Activated T-helper 1 cell treated with anti-CD3 and anti-CD28 coated beads, Interleukin-12 subunit alpha, Interleukin-12 subunit beta, Interleukin-2, Interleukin-4 antibody, amounts not matched to agents 30 ng/mL and 10 ng/mL and 1 ng/mL, durations not matched to agents 14 hours and 24 hours and 36 hours (primary cell): Measurements from ENCODE around the gene LOC128125822.
"Not testable (repeated sequence)": the region's sequence is repeated elsewhere in the genome, so short reads cannot be mapped to it uniquely, and the experiment has no call there.

Experiments used
- DNase-seq: peaks from one replicate; pipeline ENCODE4 v3.0.0; 2021; ENCODE audit warnings: low spot score
- H3K27ac Mint-ChIP-seq: one replicate; pipeline ENCODE4 v1.8.0; 2021; ENCODE audit warnings: mild to moderate bottlenecking, mixed read lengths
- H3K27me3 Mint-ChIP-seq: one replicate; pipeline ENCODE4 v1.8.0; 2022; ENCODE audit warnings: mild to moderate bottlenecking, moderate library complexity, mixed read lengths; ENCODE audit not compliant: insufficient read depth
- H3K36me3 Mint-ChIP-seq: one replicate; pipeline ENCODE4 v1.8.0; 2021; ENCODE audit warnings: low read depth, mixed read lengths
- H3K4me1 Mint-ChIP-seq: one replicate; pipeline ENCODE4 v1.8.0; 2021; ENCODE audit warnings: low read depth, mixed read lengths
- H3K4me3 Mint-ChIP-seq: one replicate; pipeline ENCODE4 v1.8.0; 2021; ENCODE audit warnings: mild to moderate bottlenecking, moderate library complexity, mixed read lengths
- H3K9me3 Mint-ChIP-seq: one replicate; pipeline ENCODE4 v1.8.0; 2021; ENCODE audit warnings: mixed read lengths
- intact Hi-C: fragments of 100-400 bp; cut with micrococcal nuclease; formaldehyde crosslinking; loops from one replicate; pipeline ENCODE4 v1.15.1; 2024

LOC128125822 gene

GRCh38 chr6:63578757-63579156 lies 6.5 kb downstream of the LOC128125822 start:
- no peak overlapping the region for H3K4me3 Mint-ChIP-seq
- H3K36me3 Mint-ChIP-seq = peaks cover 50% of the 10 kb centered on the region

GRCh38 chr6:63579937-63580703 lies 7.8 kb downstream of the LOC128125822 start:
- Mint-ChIP-seq H3K4me3 (no peak overlapping the region), H3K27ac (no peak overlapping the region), H3K36me3 (peaks cover 40% of the 10 kb centered on the region), H3K9me3 (no peaks in the 10 kb centered on the region), H3K4me1 (peaks cover 14% of the 10 kb centered on the region), H3K27me3 (no peaks in the 10 kb centered on the region)
- intact Hi-C loops = loop anchor here (5.0 kb wide), 1 partner anchor 132 kb away; no protein-coding TSS in a partner anchor
- DNase-seq = no peak

More at GRCh38 chr6:63578757-63579156, 6.5 kb downstream of the LOC128125822 start:
- no peak for DNase-seq
- H3K27ac Mint-ChIP-seq = no peak overlapping the region
- H3K27me3 Mint-ChIP-seq = no peaks in the 10 kb centered on the region
- peaks cover 28% of the 10 kb centered on the region for H3K4me1 Mint-ChIP-seq
- intact Hi-C loops = loop anchor here (5.0 kb wide), 1 partner anchor 134 kb away; no protein-coding TSS in a partner anchor
- H3K9me3 Mint-ChIP-seq = no peaks in the 10 kb centered on the region

- Mint-ChIP-seq H3K9me3 (no peaks in the 10 kb centered on the region), H3K27ac (no peak overlapping the region), H3K27me3 (no peaks in the 10 kb centered on the region), H3K4me3 (no peak overlapping the region), H3K4me1 (peaks cover 13% of the 10 kb centered on the region), H3K36me3 (peaks cover 40% of the 10 kb centered on the region)
- DNase-seq = no peak
- intact Hi-C loops = no loop called here
These were observed 8.4 kb downstream of the LOC128125822 start for GRCh38 chr6:63580704-63580961.

- H3K36me3 Mint-ChIP-seq = peaks cover 36% of the 10 kb centered on the region
- intact Hi-C loops = no loop called here
- no peak overlapping the region for H3K27ac Mint-ChIP-seq
- no peaks in the 10 kb centered on the region for H3K9me3 Mint-ChIP-seq
- H3K4me3 Mint-ChIP-seq = no peak overlapping the region
- H3K4me1 Mint-ChIP-seq = peaks cover 8% of the 10 kb centered on the region
- H3K27me3 Mint-ChIP-seq = no peaks in the 10 kb centered on the region
- DNase-seq = no peak
These were observed 9.2 kb downstream of the LOC128125822 start for GRCh38 chr6:63581355-63582013.

- Mint-ChIP-seq H3K27me3 (peaks cover under 1% of the 10 kb centered on the region), H3K9me3 (no peaks in the 10 kb centered on the region), H3K4me3 (no peak overlapping the region), H3K36me3 (peaks cover 25% of the 10 kb centered on the region), H3K4me1 (no peaks in the 10 kb centered on the region), H3K27ac (no peak overlapping the region)
- intact Hi-C loops = loop anchor here (1.0 kb wide), 1 partner anchor 8 kb away; no protein-coding TSS in a partner anchor
- DNase-seq = no peak
These were observed 10.4 kb downstream of the LOC128125822 start for GRCh38 chr6:63582579-63583231.

- Mint-ChIP-seq H3K27ac (no peak overlapping the region), H3K36me3 (peaks cover 24% of the 10 kb centered on the region), H3K4me3 (no peak overlapping the region), H3K9me3 (no peaks in the 10 kb centered on the region), H3K27me3 (peaks cover 4% of the 10 kb centered on the region), H3K4me1 (no peaks in the 10 kb centered on the region)
- no peak for DNase-seq
- intact Hi-C loops = no loop called here
These were observed 11.8 kb downstream of the LOC128125822 start for GRCh38 chr6:63584125-63584514.

GRCh38 chr6:63584566-63584965 lies 12.3 kb downstream of the LOC128125822 start:
- Mint-ChIP-seq H3K27ac (no peak overlapping the region), H3K27me3 (peaks cover 4% of the 10 kb centered on the region), H3K4me3 (no peak overlapping the region), H3K4me1 (no peaks in the 10 kb centered on the region), H3K9me3 (no peaks in the 10 kb centered on the region), H3K36me3 (peaks cover 23% of the 10 kb centered on the region)
- intact Hi-C loops = no loop called here
- no peak for DNase-seq

- H3K4me1 Mint-ChIP-seq, H3K27me3 Mint-ChIP-seq, H3K4me3 Mint-ChIP-seq, H3K9me3 Mint-ChIP-seq, H3K27ac Mint-ChIP-seq, intact Hi-C loops, DNase-seq: not testable (repeated sequence)
- peaks cover 14% of the 10 kb centered on the region for H3K36me3 Mint-ChIP-seq
These were observed 13.4 kb downstream of the LOC128125822 start for GRCh38 chr6:63585652-63586051.

GRCh38 chr6:63589952-63590411 lies 17.7 kb downstream of the LOC128125822 start:
- intact Hi-C loops = no loop called here
- Mint-ChIP-seq H3K36me3 (no peaks in the 10 kb centered on the region), H3K27ac (no peak overlapping the region), H3K4me3 (no peak overlapping the region), H3K4me1 (no peaks in the 10 kb centered on the region), H3K27me3 (peaks cover 13% of the 10 kb centered on the region), H3K9me3 (no peaks in the 10 kb centered on the region)
- DNase-seq = no peak

- Mint-ChIP-seq H3K27ac (no peak overlapping the region), H3K27me3 (peaks cover 12% of the 10 kb centered on the region), H3K4me1 (peaks cover 2% of the 10 kb centered on the region), H3K9me3 (no peaks in the 10 kb centered on the region), H3K4me3 (no peak overlapping the region), H3K36me3 (no peaks in the 10 kb centered on the region)
- intact Hi-C loops = no loop called here
- DNase-seq = no peak
These were observed 20.6 kb downstream of the LOC128125822 start for GRCh38 chr6:63592886-63593285.

- H3K4me1 Mint-ChIP-seq = peaks cover 16% of the 10 kb centered on the region
- no peaks in the 10 kb centered on the region for H3K9me3 Mint-ChIP-seq
- no peak for DNase-seq
These were observed 25.1 kb downstream of the LOC128125822 start for GRCh38 chr6:63597141-63598048.

More at GRCh38 chr6:63597141-63598048, 25.1 kb downstream of the LOC128125822 start:
- no peak overlapping the region for H3K27ac Mint-ChIP-seq
- intact Hi-C loops = loop anchor here (1.0 kb wide), 4 partner anchors 23 to 245 kb away; partner anchors contain the start of gene PHF3
- H3K36me3 Mint-ChIP-seq = no peaks in the 10 kb centered on the region
- H3K4me3 Mint-ChIP-seq = peak overlapping the region; percentile 86
- H3K27me3 Mint-ChIP-seq = peaks cover 10% of the 10 kb centered on the region
